Adrenal gland (tissue), 12 donors: Measurements from ENCODE around the gene TBC1D2. TPM values are rescaled to one million over a fixed set of nuclear protein-coding genes. Genes with fewer than 3 reads are reported as not detected.

Experiments used
- DNase-seq, 7 donors: peaks; one replicate each; pipeline ENCODE4 v3.0.0-alpha.2; 2019 to 2020
- H3K27ac ChIP-seq, 5 donors: fragments of 200-600 bp; sonication (generic) in 4 of 5; 1 replicate in 3 of 5; 2 replicates in 2 of 5; pipeline versions ENCODE4 v1.5.1 to v1.8.0; 2016 to 2020; ENCODE audit warnings: mild to moderate bottlenecking in 1 of 5
- H3K27me3 ChIP-seq: fragments of 200-600 bp; 2 replicates; pipeline ENCODE4 v1.8.0; 2021
- H3K36me3 ChIP-seq, 2 donors: fragments of 200-600 bp; replicated peaks in 1 of 2; 1 replicate in 1 of 2; 2 replicates in 1 of 2; pipeline versions ENCODE4 v1.5.1 to v1.8.0; 2018 to 2022
- H3K4me1 ChIP-seq, 2 donors: fragments of 200-600 bp; replicated peaks in 1 of 2; 1 replicate in 1 of 2; 2 replicates in 1 of 2; pipeline versions ENCODE4 v1.5.1 to v1.8.0; 2018 to 2021
- H3K4me3 ChIP-seq, 4 donors: fragments of 200-600 bp; sonication (generic) in 3 of 4; one replicate each; pipeline ENCODE4 v1.5.1; 2016 to 2018
- H3K9me3 ChIP-seq, 3 donors: fragments of 200-600 bp; sonication (generic) in 1 of 3; replicated peaks in 1 of 3; 1 replicate in 2 of 3; 2 replicates in 1 of 3; pipeline versions ENCODE4 v1.5.1 to v1.8.0; 2016 to 2021
- POLR2A ChIP-seq, 2 donors: fragments of 450-650 bp; IDR thresholded peaks; one replicate each; pipeline ENCODE4 v1.6.1; 2017; ENCODE audit warnings: antibody characterized with exemption in 2 of 2, mild to moderate bottlenecking in 2 of 2, moderate library complexity in 1 of 2
- WGBS, 4 donors: extraction: QIAGEN DNeasy Blood & Tissue Kit in 2 of 4; methylation state at CpG; one replicate each; pipeline versions ENCODE4 v1.1.5 to v1.1.7; 2013 to 2017; 5-methylcytosine and 5-hydroxymethylcytosine counted together
- intact Hi-C, 2 donors: fragments of 100-400 bp; cut with DNase I; formaldehyde crosslinking; loops; one replicate each; pipeline versions ENCODE4 v1.14.1 to v1.15.0; 2022 to 2023
- polyA plus RNA-seq, 3 donors: library from polyadenylated mRNA; stranded (reverse); fragments of 200-250 nt in 2 of 3; fragments of 350-450 nt in 1 of 3; fragmentation: Illumina TruSeq in 1 of 3; extraction: RNeasy Lipid Tissue Mini Kit (QIAGEN cat#74804) in 1 of 3; gene quantifications; one replicate each; pipeline ENCODE4 v1.2.3, GENCODE V29; 2013 to 2014
- total RNA-seq, 9 donors: library from RNA; depleted of rRNA in 4 of 9; stranded (reverse); fragments of >200 nt in 4 of 9; fragments of 120-200 nt in 1 of 9; fragmentation: NEBNext Ultra II Directional in 1 of 9; extraction: Animal tissue kit (Norgen Biotek cat#: 25700) in 1 of 9; gene quantifications; one replicate each; pipeline versions ENCODE4 v1.1.0 to v1.2.4, GENCODE V29; 2013 to 2023
- TF ChIP-seq, protein P1 (sequence below), 6 experiments: fragments of 450-650 bp in 4 of 6; fragments of 200-600 bp in 2 of 6; sonication (generic) in 1 of 6; IDR thresholded peaks; 1 replicate in 5 of 6; 2 replicates in 1 of 6; pipeline versions ENCODE4 v1.5.1 to v1.8.0; 2016 to 2021; ENCODE audit warnings: antibody characterized with exemption in 6 of 6, mild to moderate bottlenecking in 2 of 6, moderate library complexity in 1 of 6
- donor health status: healthy with polysubstance abuse.
- donor health status: Bipolar disorder and iron deficiency.
- donor health status: DM: yes; HTN: yes; CAD: no.
- donor health status: DM: no; HTN: no; CAD: no.
- donor health status: DM: no; HTN: no; CAD: no.
- donor health status: DM: yes; HTN: yes; CAD: no.

The TBC1D2 gene
- total and polyA plus RNA-seq, 12 donors, result 0.67 to 21.9 (median 10.8) TPM

- no peak for TF ChIP-seq POLR2A (IDR thresholded peaks at IDR 0.05)
- TF ChIP-seq, protein P1, sequence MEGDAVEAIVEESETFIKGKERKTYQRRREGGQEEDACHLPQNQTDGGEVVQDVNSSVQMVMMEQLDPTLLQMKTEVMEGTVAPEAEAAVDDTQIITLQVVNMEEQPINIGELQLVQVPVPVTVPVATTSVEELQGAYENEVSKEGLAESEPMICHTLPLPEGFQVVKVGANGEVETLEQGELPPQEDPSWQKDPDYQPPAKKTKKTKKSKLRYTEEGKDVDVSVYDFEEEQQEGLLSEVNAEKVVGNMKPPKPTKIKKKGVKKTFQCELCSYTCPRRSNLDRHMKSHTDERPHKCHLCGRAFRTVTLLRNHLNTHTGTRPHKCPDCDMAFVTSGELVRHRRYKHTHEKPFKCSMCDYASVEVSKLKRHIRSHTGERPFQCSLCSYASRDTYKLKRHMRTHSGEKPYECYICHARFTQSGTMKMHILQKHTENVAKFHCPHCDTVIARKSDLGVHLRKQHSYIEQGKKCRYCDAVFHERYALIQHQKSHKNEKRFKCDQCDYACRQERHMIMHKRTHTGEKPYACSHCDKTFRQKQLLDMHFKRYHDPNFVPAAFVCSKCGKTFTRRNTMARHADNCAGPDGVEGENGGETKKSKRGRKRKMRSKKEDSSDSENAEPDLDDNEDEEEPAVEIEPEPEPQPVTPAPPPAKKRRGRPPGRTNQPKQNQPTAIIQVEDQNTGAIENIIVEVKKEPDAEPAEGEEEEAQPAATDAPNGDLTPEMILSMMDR (IDR thresholded peaks at IDR 0.05), result no peak
- no peaks in the 10 kb centered on the region for H3K27me3 ChIP-seq
- no peak overlapping the region for H3K4me3 ChIP-seq
- DNase-seq, result no peak
- no peaks in the 10 kb centered on the region for H3K4me1 ChIP-seq
- intact Hi-C loops, result no loop called here
- no peak overlapping the region for H3K27ac ChIP-seq
- WGBS, 4 donors, result 93 to 97% (median 95%) methylated on average over 7 to 13 of the region's 13 CpGs
- no peaks in the 10 kb centered on the region for H3K36me3 ChIP-seq
- no peaks in the 10 kb centered on the region for H3K9me3 ChIP-seq
Observed at GRCh38 chr9:98302938-98303632, 47.6 kb upstream of the TBC1D2 start.

- Histone ChIP-seq H3K27ac (no peak overlapping the region), H3K4me1 (no peaks in the 10 kb centered on the region), H3K4me3 (no peak overlapping the region), H3K36me3 (no peaks in the 10 kb centered on the region), H3K9me3 (no peaks in the 10 kb centered on the region), H3K27me3 (no peaks in the 10 kb centered on the region)
- WGBS, 4 donors, result 57 to 74% (median 68%) methylated on average over 5 of the region's 5 CpGs
- no peak for DNase-seq
- intact Hi-C loops, result no loop called here
- TF ChIP-seq, protein P1 (IDR thresholded peaks at IDR 0.05), result no peak
- no peak for TF ChIP-seq POLR2A (IDR thresholded peaks at IDR 0.05)
Observed at GRCh38 chr9:98302150-98302549, 46.7 kb upstream of the TBC1D2 start.

- H3K27me3 ChIP-seq, result no peaks in the 10 kb centered on the region
- no peak overlapping the region for H3K27ac ChIP-seq
- no peaks in the 10 kb centered on the region for H3K9me3 ChIP-seq
- DNase-seq, result no peak
- no peaks in the 10 kb centered on the region for H3K36me3 ChIP-seq
- TF ChIP-seq POLR2A (IDR thresholded peaks at IDR 0.05), result no peak
- TF ChIP-seq, protein P1 (IDR thresholded peaks at IDR 0.05), result no peak
- 90 to 95% (median 93%) methylated on average over 3 of the region's 3 CpGs for WGBS, 4 donors
- H3K4me3 ChIP-seq, result no peak overlapping the region
- H3K4me1 ChIP-seq, result no peaks in the 10 kb centered on the region
- intact Hi-C loops, result no loop called here
Observed at GRCh38 chr9:98300611-98301010, 45.2 kb upstream of the TBC1D2 start.

- H3K9me3 ChIP-seq, result no peaks in the 10 kb centered on the region
- intact Hi-C loops, result no loop called here
- H3K27ac ChIP-seq, result no peak overlapping the region
- H3K4me1 ChIP-seq, result no peaks in the 10 kb centered on the region
- H3K36me3 ChIP-seq, result no peaks in the 10 kb centered on the region
- H3K27me3 ChIP-seq, result no peaks in the 10 kb centered on the region
- H3K4me3 ChIP-seq, result no peak overlapping the region
- TF ChIP-seq, protein P1 (IDR thresholded peaks at IDR 0.05), result no peak
- no peak for TF ChIP-seq POLR2A (IDR thresholded peaks at IDR 0.05)
- no peak for DNase-seq
Observed at GRCh38 chr9:98298476-98298875, 43.0 kb upstream of the TBC1D2 start.
